ENCODE results near the gene REXO2. TPM values are rescaled to one million over a fixed set of nuclear protein-coding genes. Genes with fewer than 3 reads are reported as not detected.
A peak's percentile ranks its signal among the peaks of the same experiment; 100 is the strongest.

REXO2 gene
- total RNA-seq, 2 donors from 2014 or later = 111 to 127 TPM

GRCh38 chr11:114426280-114426679 is 13.0 kb upstream of the REXO2 start:
- peaks cover 3% of the 10 kb centered on the region for H3K9me3 Mint-ChIP-seq
- no peak for ATAC-seq (replicated peaks)

DNA sequence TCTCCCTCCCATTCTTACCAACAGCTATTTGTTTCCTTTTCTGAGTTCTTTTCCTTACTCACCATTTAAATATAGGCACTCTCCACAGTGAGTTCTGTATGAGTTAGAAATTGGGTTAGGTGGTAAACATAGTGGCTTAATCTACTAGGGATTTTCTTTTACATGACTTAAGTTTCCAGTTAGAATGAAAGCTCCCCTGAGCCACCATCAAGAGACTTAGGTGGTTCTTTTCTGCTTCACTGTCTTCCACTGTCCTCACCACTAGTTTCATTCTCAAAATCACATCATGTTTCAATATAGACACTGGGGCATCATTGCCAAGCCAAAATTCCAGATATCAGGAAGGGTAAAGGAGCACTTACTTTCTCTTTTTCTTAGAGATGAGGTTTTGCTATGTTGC is 9.0 kb upstream of the REXO2 start:
- peak; percentile 49 for ATAC-seq (replicated peaks)
- H3K27me3 Mint-ChIP-seq = no peaks in the 10 kb centered on the region
- H3K4me1 Mint-ChIP-seq = peaks cover 6% of the 10 kb centered on the region
- no peak overlapping the region for H3K27ac Mint-ChIP-seq
- no peaks in the 10 kb centered on the region for H3K9me3 Mint-ChIP-seq
- H3K36me3 Mint-ChIP-seq (ENCODE audit: low read depth) = no peaks in the 10 kb centered on the region
- H3K4me3 Mint-ChIP-seq = no peak overlapping the region

More at GRCh38 chr11:114426280-114426679, 13.0 kb upstream of the REXO2 start:
- Mint-ChIP-seq H3K27me3 (no peaks in the 10 kb centered on the region), H3K36me3 (ENCODE audit: low read depth) (no peaks in the 10 kb centered on the region), H3K27ac (no peak overlapping the region), H3K4me3 (no peak overlapping the region), H3K4me1 (peaks cover 6% of the 10 kb centered on the region)

DNA sequence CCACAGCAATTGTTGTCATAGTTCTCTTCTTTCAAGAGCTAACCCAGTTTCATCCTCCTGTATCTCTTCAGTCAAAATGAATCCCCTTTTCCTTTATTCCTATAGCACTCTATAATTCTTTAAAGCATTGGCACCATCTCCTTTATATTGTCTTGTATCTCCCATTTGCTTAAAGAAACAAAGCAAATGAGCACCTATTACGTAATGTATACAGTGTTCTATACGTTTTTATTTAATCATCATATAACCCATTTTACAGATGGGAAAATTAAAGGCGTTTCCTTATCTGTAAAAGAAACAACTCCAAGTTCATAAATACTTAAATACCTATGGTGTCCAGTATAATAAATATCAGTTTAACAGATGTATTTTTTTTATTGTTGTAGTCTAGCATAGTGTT is 6.4 kb upstream of the REXO2 start:
- Mint-ChIP-seq H3K27me3 (no peaks in the 10 kb centered on the region), H3K27ac (no peak overlapping the region), H3K9me3 (no peaks in the 10 kb centered on the region), H3K4me1 (peaks cover 6% of the 10 kb centered on the region), H3K4me3 (no peak overlapping the region), H3K36me3 (ENCODE audit: low read depth) (no peaks in the 10 kb centered on the region)
- no peak for ATAC-seq (replicated peaks)

DNA sequence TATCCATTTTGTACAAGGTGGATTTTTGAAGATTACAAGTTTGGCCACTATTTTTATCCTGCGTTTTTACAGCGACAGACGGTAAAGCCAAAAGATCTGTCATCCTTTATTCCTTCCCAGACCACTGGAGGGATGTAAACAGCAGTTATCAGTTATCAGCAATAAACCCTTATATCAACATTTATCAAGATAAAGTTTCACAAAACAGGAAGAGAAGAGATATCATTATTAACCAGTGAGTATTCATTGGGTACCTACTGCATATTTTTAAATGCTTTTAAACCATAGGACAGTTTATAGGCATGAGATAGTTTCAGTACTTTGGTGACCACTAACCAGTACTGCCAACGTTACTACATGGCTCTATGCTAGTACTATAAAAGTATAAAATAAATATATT is 5.9 kb upstream of the REXO2 start:
- Mint-ChIP-seq H3K4me3 (no peak overlapping the region), H3K9me3 (no peaks in the 10 kb centered on the region), H3K27me3 (no peaks in the 10 kb centered on the region), H3K27ac (no peak overlapping the region), H3K4me1 (peaks cover 6% of the 10 kb centered on the region), H3K36me3 (ENCODE audit: low read depth) (no peaks in the 10 kb centered on the region)
- ATAC-seq (replicated peaks) = no peak

DNA sequence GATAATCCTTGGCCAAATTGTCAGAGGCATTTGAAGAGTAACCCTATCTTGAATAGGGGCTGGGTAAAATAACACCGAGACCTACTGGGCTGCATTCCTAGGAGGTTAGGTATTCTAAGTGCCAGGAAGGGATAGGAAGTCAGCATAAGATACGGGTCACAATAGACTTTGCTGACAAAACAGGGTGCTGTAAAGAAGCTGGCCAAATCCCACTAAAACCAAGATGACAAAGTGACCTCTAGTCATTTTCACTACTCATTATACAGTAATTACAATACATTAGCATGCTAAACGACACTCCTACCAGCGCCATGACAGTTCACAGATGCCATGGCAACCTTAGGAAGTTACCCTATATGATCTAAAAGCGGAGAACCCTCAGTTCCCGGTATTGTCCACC is 964 bp upstream of the REXO2 start:
- H3K9me3 Mint-ChIP-seq = no peaks in the 10 kb centered on the region
- peak overlapping the region; percentile 99 for H3K27ac Mint-ChIP-seq
- peaks cover 25% of the 10 kb centered on the region for H3K4me1 Mint-ChIP-seq
- ATAC-seq (replicated peaks) = no peak
- peak overlapping the region; percentile 86 for H3K4me3 Mint-ChIP-seq
- H3K36me3 Mint-ChIP-seq (ENCODE audit: low read depth) = peaks cover 46% of the 10 kb centered on the region
- H3K27me3 Mint-ChIP-seq = no peaks in the 10 kb centered on the region

DNA sequence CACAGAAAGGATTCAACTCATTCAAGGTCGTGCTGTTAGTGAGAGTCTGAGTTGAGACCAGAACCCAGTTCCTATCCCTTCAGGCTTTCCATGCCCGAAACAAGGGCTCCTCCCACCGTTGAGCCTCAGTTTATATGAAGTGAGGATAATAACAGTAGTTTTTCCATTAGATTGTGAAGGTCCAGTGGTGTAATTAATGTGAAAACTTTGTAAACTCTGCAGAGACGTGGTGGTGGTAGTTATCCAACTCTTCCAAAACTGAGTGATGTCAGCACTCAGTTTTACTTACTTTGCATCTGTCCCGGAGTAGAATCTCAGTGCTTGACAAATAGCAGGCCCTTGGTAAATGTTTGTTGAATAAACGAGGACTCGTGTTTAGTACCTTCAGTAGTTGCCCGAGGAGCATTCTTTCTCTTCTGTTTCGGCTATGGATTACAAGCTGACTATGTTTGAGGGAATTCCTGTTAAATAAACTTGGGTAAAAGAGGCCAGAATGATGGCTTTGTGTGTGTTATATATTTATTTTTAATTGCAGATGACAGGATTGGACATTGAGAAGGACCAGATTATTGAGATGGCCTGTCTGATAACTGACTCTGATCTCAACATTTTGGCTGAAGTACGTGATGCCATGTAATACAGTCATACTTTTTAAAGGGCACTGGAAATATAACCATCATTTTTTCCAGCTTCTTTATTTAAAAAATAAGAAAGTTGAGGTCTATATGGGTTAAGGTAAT is 1.0 kb downstream of the REXO2 start:
- ATAC-seq (replicated peaks) = no peak
- Mint-ChIP-seq H3K27me3 (no peaks in the 10 kb centered on the region), H3K4me3 (peak overlapping the region; percentile 86), H3K36me3 (ENCODE audit: low read depth) (peaks cover 65% of the 10 kb centered on the region), H3K9me3 (no peaks in the 10 kb centered on the region), H3K27ac (peak overlapping the region; percentile 99), H3K4me1 (peaks cover 25% of the 10 kb centered on the region)

GRCh38 chr11:114440971-114441763 is 1.9 kb downstream of the REXO2 start:
- ATAC-seq (replicated peaks) = no peak
- Mint-ChIP-seq H3K27ac (peak overlapping the region; percentile 37), H3K4me1 (peaks cover 26% of the 10 kb centered on the region), H3K27me3 (no peaks in the 10 kb centered on the region), H3K9me3 (no peaks in the 10 kb centered on the region), H3K4me3 (peak overlapping the region; percentile 86), H3K36me3 (ENCODE audit: low read depth) (peaks cover 74% of the 10 kb centered on the region)

GRCh38 chr11:114441921-114442320 is 2.7 kb downstream of the REXO2 start:
- H3K4me3 Mint-ChIP-seq = peak overlapping the region; percentile 86
- no peak for ATAC-seq (replicated peaks)

DNA sequence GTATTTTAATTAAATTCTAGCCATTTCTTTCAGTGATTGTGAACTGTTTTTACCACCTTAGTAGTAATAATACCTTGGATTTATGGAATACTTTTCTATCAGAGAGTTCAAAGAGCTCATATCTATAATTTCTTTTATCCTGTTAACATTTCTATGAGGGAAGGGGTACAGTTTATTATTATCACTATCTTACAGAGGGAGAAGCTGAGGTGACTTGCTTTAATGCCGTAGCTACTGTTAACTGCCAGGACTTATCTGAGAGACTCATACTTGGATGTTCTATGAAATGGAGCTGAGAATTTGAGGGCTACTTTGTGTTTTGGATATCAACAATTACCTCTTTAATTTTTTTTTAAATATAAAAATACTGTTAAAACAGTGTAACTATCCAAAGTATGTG is 3.3 kb downstream of the REXO2 start:
- ATAC-seq (replicated peaks) = no peak
- Mint-ChIP-seq H3K27me3 (no peaks in the 10 kb centered on the region), H3K4me1 (peaks cover 31% of the 10 kb centered on the region), H3K27ac (no peak overlapping the region), H3K4me3 (no peak overlapping the region), H3K9me3 (no peaks in the 10 kb centered on the region), H3K36me3 (ENCODE audit: low read depth) (peaks cover 88% of the 10 kb centered on the region)

More at GRCh38 chr11:114441921-114442320, 2.7 kb downstream of the REXO2 start:
- Mint-ChIP-seq H3K27ac (peak overlapping the region; percentile 37), H3K9me3 (no peaks in the 10 kb centered on the region), H3K36me3 (ENCODE audit: low read depth) (peaks cover 82% of the 10 kb centered on the region), H3K4me1 (peaks cover 31% of the 10 kb centered on the region), H3K27me3 (no peaks in the 10 kb centered on the region)

GRCh38 chr11:114447444-114447843 is 8.2 kb downstream of the REXO2 start:
- H3K27ac Mint-ChIP-seq = no peak overlapping the region
- peaks cover 6% of the 10 kb centered on the region for H3K4me1 Mint-ChIP-seq
- peaks cover 97% of the 10 kb centered on the region for H3K36me3 Mint-ChIP-seq (ENCODE audit: low read depth)
- H3K27me3 Mint-ChIP-seq = no peaks in the 10 kb centered on the region
- ATAC-seq (replicated peaks) = no peak
- no peak overlapping the region for H3K4me3 Mint-ChIP-seq
- no peaks in the 10 kb centered on the region for H3K9me3 Mint-ChIP-seq

DNA sequence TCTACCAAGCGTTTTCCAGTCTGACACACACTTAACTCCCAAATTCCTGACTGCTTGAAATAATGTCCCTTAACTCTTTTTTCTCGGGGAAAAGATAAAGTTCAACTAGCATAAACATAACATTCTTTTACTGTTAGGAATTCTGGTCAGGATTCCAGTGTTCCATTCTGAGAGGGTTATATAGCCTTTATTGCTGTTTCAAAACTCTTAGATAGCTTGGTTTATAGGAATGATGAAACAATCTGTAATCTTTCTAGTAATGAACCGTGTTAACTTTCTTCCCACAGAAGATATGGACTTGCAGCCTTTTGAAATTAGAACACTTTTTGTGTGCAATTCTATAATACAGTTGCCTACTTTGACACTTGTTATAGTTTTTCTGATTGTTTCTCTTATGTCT is 8.6 kb downstream of the REXO2 start:
- ATAC-seq (replicated peaks) = no peak
- H3K9me3 Mint-ChIP-seq = no peaks in the 10 kb centered on the region
- H3K4me1 Mint-ChIP-seq = peaks cover 6% of the 10 kb centered on the region
- H3K27me3 Mint-ChIP-seq = no peaks in the 10 kb centered on the region
- H3K4me3 Mint-ChIP-seq = no peak overlapping the region
- no peak overlapping the region for H3K27ac Mint-ChIP-seq
- peaks cover 97% of the 10 kb centered on the region for H3K36me3 Mint-ChIP-seq (ENCODE audit: low read depth)

DNA sequence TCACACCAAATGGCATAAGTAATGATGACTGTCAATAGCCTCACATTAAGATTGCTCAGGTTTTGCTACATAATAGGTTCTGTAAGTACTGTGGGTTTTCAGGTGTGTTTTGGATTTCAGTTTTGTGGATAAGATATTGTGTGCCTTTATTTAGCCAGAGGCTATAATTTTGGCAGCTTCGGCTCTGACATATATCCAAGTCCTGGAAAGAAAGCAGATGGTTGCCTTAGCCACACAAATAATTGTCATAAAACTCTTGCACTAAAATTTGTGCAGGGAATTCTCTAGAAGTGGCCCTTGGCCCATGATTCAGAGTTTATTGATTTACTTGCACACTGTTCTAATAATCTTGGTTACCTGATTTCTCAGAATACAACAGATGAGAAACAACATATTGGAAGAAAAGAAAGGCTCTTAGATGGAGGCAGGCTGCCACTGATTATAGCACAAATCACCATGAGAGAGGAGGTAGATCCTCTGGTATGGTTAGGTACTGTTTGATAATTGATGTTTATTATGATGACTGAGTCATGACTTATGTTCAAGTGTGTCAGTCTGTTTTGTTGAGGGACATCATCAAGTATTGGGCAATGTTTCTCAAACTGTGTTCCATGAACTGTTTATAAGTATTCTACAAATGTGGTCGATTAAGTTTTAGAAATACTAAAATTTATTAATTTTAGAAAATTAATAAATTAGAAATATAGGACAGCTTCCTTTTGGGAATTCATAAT is 9.6 kb downstream of the REXO2 start:
- Mint-ChIP-seq H3K4me1 (peaks cover 6% of the 10 kb centered on the region), H3K4me3 (no peak overlapping the region), H3K9me3 (no peaks in the 10 kb centered on the region), H3K27me3 (no peaks in the 10 kb centered on the region), H3K36me3 (ENCODE audit: low read depth) (peaks cover 87% of the 10 kb centered on the region), H3K27ac (no peak overlapping the region)
- no peak for ATAC-seq (replicated peaks)

- H3K27ac Mint-ChIP-seq = no peak overlapping the region
- H3K4me1 Mint-ChIP-seq = peaks cover 6% of the 10 kb centered on the region
- ATAC-seq (replicated peaks) = no peak
- no peaks in the 10 kb centered on the region for H3K27me3 Mint-ChIP-seq
- no peaks in the 10 kb centered on the region for H3K9me3 Mint-ChIP-seq
- H3K4me3 Mint-ChIP-seq = no peak overlapping the region
- peaks cover 78% of the 10 kb centered on the region for H3K36me3 Mint-ChIP-seq (ENCODE audit: low read depth)
Observed at GRCh38 chr11:114449845-114450244, 10.6 kb downstream of the REXO2 start.

GRCh38 chr11:114452399-114452798 is 13.1 kb downstream of the REXO2 start:
- ATAC-seq (replicated peaks) = no peak

More at GRCh38 chr11:114452399-114452798, 13.1 kb downstream of the REXO2 start:
- H3K36me3 Mint-ChIP-seq (ENCODE audit: low read depth) = peaks cover 52% of the 10 kb centered on the region
- no peaks in the 10 kb centered on the region for H3K9me3 Mint-ChIP-seq
- H3K4me1 Mint-ChIP-seq = no peaks in the 10 kb centered on the region
- H3K27me3 Mint-ChIP-seq = no peaks in the 10 kb centered on the region
- no peak overlapping the region for H3K27ac Mint-ChIP-seq
- no peak overlapping the region for H3K4me3 Mint-ChIP-seq

All from activated T-helper 17 cell treated with anti-CD3 and anti-CD28 coated beads, Interleukin-2, amount 50 U/mL, for 72 hours (primary cell).